ENCODE results near the gene UNC13B.
"Not testable (repeated sequence)": the region's sequence is repeated elsewhere in the genome, so short reads cannot be mapped to it uniquely, and the experiment has no call there.

The UNC13B gene

GRCh38 chr9:35237311-35237710, 75.5 kb downstream of the UNC13B start:
- DNase-seq (ENCODE audit: insufficient read length) (no peak), FAIRE-seq (no peak)
- TF ChIP-seq TAF1 (IDR thresholded peaks at IDR 0.05; ENCODE audit: borderline replicate concordance, low read depth, low read length) (no peak), POLR2AphosphoS5 (IDR thresholded peaks at IDR 0.05; ENCODE audit: low read depth, low read length) (no peak), POLR2A (IDR thresholded peaks at IDR 0.05; ENCODE audit: low read depth, low read length) (no peak)

GRCh38 chr9:35245945-35246344, 84.1 kb downstream of the UNC13B start:
- not testable (repeated sequence) for FAIRE-seq; DNase-seq (ENCODE audit: insufficient read length)

- TF ChIP-seq POLR2AphosphoS5 (IDR thresholded peaks at IDR 0.05; ENCODE audit: low read depth, low read length) (no peak), TAF1 (IDR thresholded peaks at IDR 0.05; ENCODE audit: borderline replicate concordance, low read depth, low read length) (no peak), POLR2A (IDR thresholded peaks at IDR 0.05; ENCODE audit: low read depth, low read length) (no peak)
- FAIRE-seq (no peak), DNase-seq (ENCODE audit: insufficient read length) (no peak)
Observed at GRCh38 chr9:35253075-35253474, 91.3 kb downstream of the UNC13B start.

- TF ChIP-seq POLR2A (IDR thresholded peaks at IDR 0.05; ENCODE audit: low read depth, low read length) = no peak
- TF ChIP-seq TAF1 (IDR thresholded peaks at IDR 0.05; ENCODE audit: borderline replicate concordance, low read depth, low read length) = no peak
- no peak for TF ChIP-seq POLR2AphosphoS5 (IDR thresholded peaks at IDR 0.05; ENCODE audit: low read depth, low read length)
- DNase-seq (ENCODE audit: insufficient read length) (no peak), FAIRE-seq (no peak)
Observed at GRCh38 chr9:35254237-35254636, 92.4 kb downstream of the UNC13B start.

- DNase-seq (ENCODE audit: insufficient read length) (no peak), FAIRE-seq (no peak)
- TF ChIP-seq POLR2AphosphoS5 (IDR thresholded peaks at IDR 0.05; ENCODE audit: low read depth, low read length) (no peak), TAF1 (IDR thresholded peaks at IDR 0.05; ENCODE audit: borderline replicate concordance, low read depth, low read length) (no peak), POLR2A (IDR thresholded peaks at IDR 0.05; ENCODE audit: low read depth, low read length) (no peak)
Observed at GRCh38 chr9:35254984-35255857, 93.4 kb downstream of the UNC13B start.

- TF ChIP-seq TAF1 (IDR thresholded peaks at IDR 0.05; ENCODE audit: borderline replicate concordance, low read depth, low read length) = no peak
- TF ChIP-seq POLR2A (IDR thresholded peaks at IDR 0.05; ENCODE audit: low read depth, low read length) = no peak
- TF ChIP-seq POLR2AphosphoS5 (IDR thresholded peaks at IDR 0.05; ENCODE audit: low read depth, low read length) = no peak
- FAIRE-seq (no peak), DNase-seq (ENCODE audit: insufficient read length) (no peak)
Observed at GRCh38 chr9:35257986-35258659, 96.3 kb downstream of the UNC13B start.

- TF ChIP-seq POLR2AphosphoS5 (IDR thresholded peaks at IDR 0.05; ENCODE audit: low read depth, low read length) (no peak), POLR2A (IDR thresholded peaks at IDR 0.05; ENCODE audit: low read depth, low read length) (no peak), TAF1 (IDR thresholded peaks at IDR 0.05; ENCODE audit: borderline replicate concordance, low read depth, low read length) (no peak)
- FAIRE-seq = no peak
- DNase-seq (ENCODE audit: insufficient read length) = no peak
Observed at GRCh38 chr9:35258660-35259474, 97.1 kb downstream of the UNC13B start.

GRCh38 chr9:35260186-35260585, 98.4 kb downstream of the UNC13B start:
- FAIRE-seq = no peak
- TF ChIP-seq TAF1 (IDR thresholded peaks at IDR 0.05; ENCODE audit: borderline replicate concordance, low read depth, low read length) (no peak), POLR2AphosphoS5 (IDR thresholded peaks at IDR 0.05; ENCODE audit: low read depth, low read length) (no peak), POLR2A (IDR thresholded peaks at IDR 0.05; ENCODE audit: low read depth, low read length) (no peak)
- DNase-seq (ENCODE audit: insufficient read length) = no peak

- DNase-seq (ENCODE audit: insufficient read length) (no peak), FAIRE-seq (no peak)
- TF ChIP-seq POLR2A (IDR thresholded peaks at IDR 0.05; ENCODE audit: low read depth, low read length) (no peak), POLR2AphosphoS5 (IDR thresholded peaks at IDR 0.05; ENCODE audit: low read depth, low read length) (no peak), TAF1 (IDR thresholded peaks at IDR 0.05; ENCODE audit: borderline replicate concordance, low read depth, low read length) (no peak)
Observed at GRCh38 chr9:35262064-35262463, 100.3 kb downstream of the UNC13B start.

GRCh38 chr9:35267710-35268109, 105.9 kb downstream of the UNC13B start:
- TF ChIP-seq POLR2A (IDR thresholded peaks at IDR 0.05; ENCODE audit: low read depth, low read length) = no peak
- TF ChIP-seq TAF1 (IDR thresholded peaks at IDR 0.05; ENCODE audit: borderline replicate concordance, low read depth, low read length) = no peak
- TF ChIP-seq POLR2AphosphoS5 (IDR thresholded peaks at IDR 0.05; ENCODE audit: low read depth, low read length) = no peak
- no peak for DNase-seq (ENCODE audit: insufficient read length)
- no peak for FAIRE-seq

- no peak for FAIRE-seq
- TF ChIP-seq POLR2A (IDR thresholded peaks at IDR 0.05; ENCODE audit: low read depth, low read length) (no peak), POLR2AphosphoS5 (IDR thresholded peaks at IDR 0.05; ENCODE audit: low read depth, low read length) (no peak), TAF1 (IDR thresholded peaks at IDR 0.05; ENCODE audit: borderline replicate concordance, low read depth, low read length) (no peak)
- DNase-seq (ENCODE audit: insufficient read length) = no peak
Observed at GRCh38 chr9:35269919-35270318, 108.1 kb downstream of the UNC13B start.

Measured in GM12892 (cell line).